A172 (cell line): ENCODE data around the gene TPSD1. TPM values are rescaled to one million over a fixed set of nuclear protein-coding genes. Genes with fewer than 3 reads are reported as not detected.
"Not testable (repeated sequence)": the region's sequence is repeated elsewhere in the genome, so short reads cannot be mapped to it uniquely, and the experiment has no call there.

Experiments used
- DNase-seq: peaks from one replicate; pipeline ENCODE4 v3.0.0-alpha.2; 2015; ENCODE audit warnings: low spot score
- total RNA-seq: library from RNA; depleted of rRNA; stranded (reverse); fragments of >200 nt; shearing (Covaris generic); gene quantifications from 2 replicates; pipeline ENCODE4 v1.2.3, GENCODE V29; 2014; rRNA removed

TPSD1 gene
- not detected in 2 replicates for total RNA-seq

DNA sequence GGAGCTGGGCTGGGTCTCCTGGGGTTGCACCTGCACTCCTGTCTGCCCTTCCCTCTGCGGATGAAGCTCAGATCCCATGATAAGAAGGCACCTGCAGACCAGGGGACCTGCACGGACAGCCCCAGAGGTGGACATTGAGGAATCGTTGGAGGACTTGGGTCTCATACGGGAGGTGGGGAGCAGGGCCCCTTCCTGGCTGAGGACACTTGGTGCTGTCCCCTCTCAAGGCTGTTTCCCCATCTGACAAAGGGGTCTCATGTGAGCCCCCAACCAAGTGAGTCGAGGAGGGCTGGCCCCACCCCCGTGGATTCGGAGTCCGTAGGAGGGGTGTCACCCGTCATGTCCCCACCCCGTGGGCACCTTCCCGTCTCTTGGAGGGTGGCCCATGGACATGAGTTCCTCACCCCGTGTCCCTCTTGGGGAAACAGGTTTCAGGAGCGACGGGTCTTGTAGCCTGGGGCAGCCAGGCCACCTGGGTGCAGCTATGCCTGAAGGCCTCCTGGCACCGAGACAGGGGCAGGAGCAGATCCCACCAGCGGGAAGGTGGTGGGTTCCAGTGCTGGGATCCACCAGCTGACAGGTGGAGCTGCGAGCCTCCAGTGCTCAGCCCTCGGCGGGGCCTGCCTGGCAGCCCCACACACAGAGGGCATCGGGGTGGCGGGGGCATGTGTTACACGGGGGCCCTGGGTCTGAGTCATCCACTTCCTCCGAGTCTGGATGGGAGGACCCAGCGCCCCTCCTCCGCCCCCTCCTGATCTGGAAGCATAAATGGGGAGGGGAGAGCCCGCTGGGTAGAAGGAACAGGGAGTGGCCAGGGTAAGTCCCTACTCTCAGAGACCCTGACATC is at the start of gene TPSD1:
Gene TPSD1, plus strand, starts transcription at position 794 of the 847 bp plus-strand sequence. CDS start 212 bp downstream, outside the sequence.
- not testable (repeated sequence) for DNase-seq

GRCh38 chr16:1206326-1206725 is 49.5 kb upstream of the TPSD1 start:
- no peak for DNase-seq

DNA sequence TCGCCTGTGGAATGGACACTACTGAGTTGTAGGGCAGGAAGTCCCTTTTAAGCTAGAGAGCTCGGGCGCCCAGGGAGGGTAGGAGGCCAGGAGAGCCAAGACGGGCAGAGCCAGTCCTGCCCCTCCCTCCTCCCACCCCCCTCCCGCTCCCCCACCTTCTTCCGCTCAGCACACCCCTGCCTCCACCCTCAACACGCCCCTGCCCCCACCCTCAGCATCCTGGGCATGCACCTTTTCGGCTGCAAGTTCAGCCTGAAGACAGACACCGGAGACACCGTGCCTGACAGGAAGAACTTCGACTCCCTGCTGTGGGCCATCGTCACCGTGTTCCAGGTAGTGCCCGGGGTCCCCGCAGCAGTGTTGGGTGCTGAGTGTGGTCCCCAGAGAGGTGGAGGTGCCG is 49.1 kb upstream of the TPSD1 start:
- no peak for DNase-seq

GRCh38 chr16:1208239-1208830 is 47.5 kb upstream of the TPSD1 start:
- no peak for DNase-seq

DNA sequence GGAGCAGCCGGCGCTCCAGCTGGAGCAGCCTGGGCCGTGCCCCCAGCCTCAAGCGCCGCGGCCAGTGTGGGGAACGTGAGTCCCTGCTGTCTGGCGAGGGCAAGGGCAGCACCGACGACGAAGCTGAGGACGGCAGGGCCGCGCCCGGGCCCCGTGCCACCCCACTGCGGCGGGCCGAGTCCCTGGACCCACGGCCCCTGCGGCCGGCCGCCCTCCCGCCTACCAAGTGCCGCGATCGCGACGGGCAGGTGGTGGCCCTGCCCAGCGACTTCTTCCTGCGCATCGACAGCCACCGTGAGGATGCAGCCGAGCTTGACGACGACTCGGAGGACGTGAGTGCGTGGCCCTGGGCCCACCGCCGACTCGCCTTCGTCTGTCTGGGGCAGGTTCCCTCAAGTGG is 46.8 kb upstream of the TPSD1 start:
- no peak for DNase-seq

- DNase-seq, result no peak
These were observed 45.4 kb upstream of the TPSD1 start for GRCh38 chr16:1210461-1210860.

DNA sequence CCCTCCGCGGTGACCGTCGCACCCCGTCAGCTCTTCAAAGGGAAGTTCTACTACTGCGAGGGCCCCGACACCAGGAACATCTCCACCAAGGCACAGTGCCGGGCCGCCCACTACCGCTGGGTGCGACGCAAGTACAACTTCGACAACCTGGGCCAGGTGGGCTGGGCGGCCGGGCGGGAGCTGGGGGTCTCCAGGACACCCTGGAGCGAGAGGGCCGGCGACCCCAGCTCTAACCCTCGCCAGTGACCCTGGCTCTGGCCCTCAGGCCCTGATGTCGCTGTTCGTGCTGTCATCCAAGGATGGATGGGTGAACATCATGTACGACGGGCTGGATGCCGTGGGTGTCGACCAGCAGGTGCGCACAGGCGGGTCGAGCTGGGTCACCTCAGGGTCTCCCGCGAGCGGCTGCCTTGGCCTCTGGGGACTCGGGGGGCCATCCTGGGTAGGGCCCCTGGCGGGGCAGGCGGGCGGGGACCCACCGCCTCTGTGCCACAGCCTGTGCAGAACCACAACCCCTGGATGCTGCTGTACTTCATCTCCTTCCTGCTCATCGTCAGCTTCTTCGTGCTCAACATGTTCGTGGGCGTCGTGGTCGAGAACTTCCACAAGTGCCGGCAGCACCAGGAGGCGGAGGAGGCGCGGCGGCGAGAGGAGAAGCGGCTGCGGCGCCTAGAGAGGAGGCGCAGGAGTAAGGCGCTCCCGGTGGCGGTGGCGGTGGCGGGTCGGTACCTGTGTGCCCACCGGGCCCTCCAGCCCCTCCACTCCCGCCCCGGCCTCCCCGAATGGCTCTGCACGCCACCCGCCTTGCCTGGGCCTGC is 44.2 kb upstream of the TPSD1 start:
- DNase-seq, result no peak

GRCh38 chr16:1212616-1213194 is 43.2 kb upstream of the TPSD1 start:
- no peak for DNase-seq

DNA sequence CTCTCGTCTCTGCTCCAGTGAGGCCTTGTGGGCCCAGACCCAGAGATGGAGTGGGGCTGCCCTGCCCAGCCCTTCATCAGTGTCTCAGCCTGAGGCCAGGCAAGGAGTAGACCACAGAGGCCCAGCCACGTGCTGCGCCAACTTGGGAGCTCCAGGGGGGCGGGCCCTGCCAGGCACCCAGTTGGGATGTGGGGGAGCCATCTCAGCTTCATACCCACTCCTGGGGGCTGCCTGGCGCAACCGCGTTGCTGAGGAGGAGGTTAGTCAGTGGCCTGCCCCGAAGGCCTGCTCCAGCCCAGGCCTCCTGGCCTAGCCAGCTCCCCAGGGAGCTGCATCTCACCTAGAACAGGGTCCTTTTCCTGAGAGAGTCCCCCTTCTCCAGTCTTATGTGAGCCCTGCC is 42.6 kb upstream of the TPSD1 start:
- no peak for DNase-seq

DNA sequence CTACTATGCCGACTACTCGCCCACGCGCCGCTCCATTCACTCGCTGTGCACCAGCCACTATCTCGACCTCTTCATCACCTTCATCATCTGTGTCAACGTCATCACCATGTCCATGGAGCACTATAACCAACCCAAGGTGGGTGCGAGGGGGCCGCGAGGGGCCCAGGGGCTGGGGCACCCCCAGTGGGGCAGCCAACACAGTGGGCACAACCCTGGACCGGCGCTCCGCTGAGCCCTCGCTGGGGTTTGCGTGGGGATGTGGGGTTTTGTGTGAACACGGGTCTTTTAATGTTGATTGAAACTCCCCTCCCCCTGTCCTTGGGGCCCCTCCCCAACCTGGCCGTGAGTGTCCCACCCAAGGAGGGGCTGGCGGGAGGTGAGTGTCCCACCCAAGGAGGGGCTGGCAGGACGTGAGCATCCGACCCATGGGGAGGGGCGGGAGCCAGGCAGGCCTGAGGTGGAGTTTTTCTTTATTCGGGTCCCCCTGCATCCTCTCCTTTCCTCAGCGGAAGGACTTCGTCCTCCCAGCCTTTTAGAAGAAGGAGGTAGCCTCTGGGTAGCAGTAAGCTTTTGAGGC is 42.0 kb upstream of the TPSD1 start:
- no peak for DNase-seq

DNA sequence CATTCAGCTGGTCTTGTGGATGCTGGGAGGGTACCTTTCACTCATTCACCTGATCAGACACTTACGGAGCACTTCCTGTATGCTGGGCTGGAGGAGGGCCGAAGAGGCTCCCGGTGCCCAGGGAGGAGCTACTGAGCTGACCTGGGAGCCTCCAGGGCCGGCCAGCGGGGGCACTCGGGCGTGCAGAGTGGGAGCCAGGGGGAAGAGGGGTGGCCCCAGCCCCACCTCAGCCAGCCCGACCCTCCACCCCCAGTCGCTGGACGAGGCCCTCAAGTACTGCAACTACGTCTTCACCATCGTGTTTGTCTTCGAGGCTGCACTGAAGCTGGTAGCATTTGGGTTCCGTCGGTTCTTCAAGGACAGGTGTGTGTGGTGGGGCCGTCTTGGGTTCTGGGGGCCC is 41.1 kb upstream of the TPSD1 start:
- no peak for DNase-seq

GRCh38 chr16:1215574-1216295 is 40.1 kb upstream of the TPSD1 start:
- no peak for DNase-seq

- no peak for DNase-seq
These were observed 39.6 kb upstream of the TPSD1 start for GRCh38 chr16:1216296-1216619.

DNA sequence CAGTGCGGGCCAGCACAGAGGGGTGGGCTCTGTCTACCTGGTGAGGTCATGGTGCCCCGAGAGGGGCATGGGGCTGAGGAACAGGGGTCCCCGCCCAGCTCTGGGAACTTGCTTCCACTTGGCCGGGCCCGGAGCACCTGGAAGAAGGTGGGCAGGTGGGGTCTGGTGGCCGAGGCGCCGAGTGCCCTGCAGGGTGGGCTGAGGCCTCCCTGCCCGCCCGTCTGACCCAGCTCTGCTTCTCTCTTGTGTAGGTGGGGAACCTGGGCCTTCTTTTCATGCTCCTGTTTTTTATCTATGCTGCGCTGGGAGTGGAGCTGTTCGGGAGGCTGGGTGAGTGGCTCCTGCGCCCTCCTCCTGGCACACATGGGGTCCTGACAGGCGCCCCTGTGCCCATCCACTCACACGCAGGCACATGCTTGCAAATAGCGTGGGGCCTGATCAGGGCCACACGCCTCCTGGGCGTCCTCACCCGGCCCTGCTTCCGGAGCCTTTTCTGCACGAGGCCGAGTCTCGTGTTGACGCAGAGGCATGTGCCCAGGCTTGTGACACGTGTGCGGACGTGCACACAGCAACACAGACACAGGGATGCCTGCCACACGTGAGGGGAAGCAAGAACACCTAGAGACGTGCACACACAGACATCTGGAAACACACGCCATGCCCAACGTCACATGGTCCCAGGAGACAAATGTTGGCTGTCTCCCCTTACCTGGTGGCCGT is 39.0 kb upstream of the TPSD1 start:
- DNase-seq, result no peak

- no peak for DNase-seq
These were observed 38.3 kb upstream of the TPSD1 start for GRCh38 chr16:1217526-1217925.

DNA sequence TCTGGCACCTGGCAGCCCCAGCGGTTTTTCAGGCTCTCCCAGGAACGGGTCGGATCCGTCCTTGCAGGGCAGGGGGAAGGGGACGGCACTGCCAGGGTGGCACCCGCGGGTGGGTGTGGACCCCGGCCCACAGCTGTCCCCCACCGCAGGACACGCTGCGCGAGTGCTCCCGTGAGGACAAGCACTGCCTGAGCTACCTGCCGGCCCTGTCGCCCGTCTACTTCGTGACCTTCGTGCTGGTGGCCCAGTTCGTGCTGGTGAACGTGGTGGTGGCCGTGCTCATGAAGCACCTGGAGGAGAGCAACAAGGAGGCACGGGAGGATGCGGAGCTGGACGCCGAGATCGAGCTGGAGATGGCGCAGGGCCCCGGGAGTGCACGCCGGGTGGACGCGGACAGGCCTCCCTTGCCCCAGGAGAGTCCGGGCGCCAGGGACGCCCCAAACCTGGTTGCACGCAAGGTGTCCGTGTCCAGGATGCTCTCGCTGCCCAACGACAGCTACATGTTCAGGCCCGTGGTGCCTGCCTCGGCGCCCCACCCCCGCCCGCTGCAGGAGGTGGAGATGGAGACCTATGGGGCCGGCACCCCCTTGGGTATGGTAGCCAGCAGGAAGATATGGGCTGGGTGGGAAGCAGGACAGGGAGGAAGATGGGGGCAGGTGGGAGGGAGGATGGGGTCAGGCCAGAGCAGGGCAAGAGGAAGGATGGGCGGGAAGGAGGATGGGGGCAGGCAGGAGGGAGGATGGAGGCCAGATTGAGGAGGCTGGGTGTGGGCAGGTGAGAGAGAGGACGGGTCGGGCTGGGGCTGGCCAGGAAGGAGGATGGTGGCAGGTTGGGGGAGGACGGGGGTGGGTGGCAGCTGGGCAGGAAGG is 37.6 kb upstream of the TPSD1 start:
- no peak for DNase-seq

DNA sequence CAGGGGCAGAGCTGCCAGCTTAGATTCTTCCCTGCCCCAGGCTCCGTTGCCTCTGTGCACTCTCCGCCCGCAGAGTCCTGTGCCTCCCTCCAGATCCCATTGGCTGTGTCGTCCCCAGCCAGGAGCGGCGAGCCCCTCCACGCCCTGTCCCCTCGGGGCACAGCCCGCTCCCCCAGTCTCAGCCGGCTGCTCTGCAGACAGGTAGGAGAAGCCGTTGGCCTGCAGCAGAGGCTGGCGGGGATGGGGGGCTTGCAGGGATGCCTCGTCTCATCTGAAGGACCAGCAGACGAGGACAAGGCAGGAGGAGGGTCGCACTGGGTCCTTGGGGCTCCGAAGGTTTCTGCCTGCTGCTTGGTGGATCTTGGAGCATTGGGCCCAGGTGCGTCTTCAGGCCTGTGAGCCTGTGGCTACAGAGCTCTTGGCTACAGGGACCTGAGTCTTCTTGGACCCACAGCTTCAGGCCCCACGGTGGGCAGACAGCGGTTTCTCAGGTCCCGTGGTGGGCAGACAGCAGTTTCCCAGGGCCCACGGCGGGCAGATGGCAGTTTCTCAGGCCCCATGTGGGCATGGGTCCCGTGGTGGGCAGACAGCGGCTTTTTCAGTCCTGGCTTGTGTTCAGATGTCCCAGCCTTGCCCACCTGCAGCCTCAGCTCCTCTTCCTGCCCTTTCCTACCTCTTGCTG is 36.8 kb upstream of the TPSD1 start:
- DNase-seq, result no peak

GRCh38 chr16:1220098-1220728 is 35.7 kb upstream of the TPSD1 start:
- DNase-seq, result no peak
